RWPE1 (cell line): ENCODE data around the gene HMCN2.
"Not testable (repeated sequence)": the region's sequence is repeated elsewhere in the genome, so short reads cannot be mapped to it uniquely, and the experiment has no call there.

ENCODE experiments used
- CTCF ChIA-PET: fragments of 350-600 bp; sonication (Branson Sonifier 250); formaldehyde crosslinking; extraction: SDS; loops from one replicate; lab custom pipeline; 2021; lab: Yijun Ruan, JAX
- POLR2A ChIA-PET: fragments of 400-600 bp; formaldehyde crosslinking; extraction: SDS; loops from one replicate; lab custom pipeline; 2020; ENCODE audit warnings: antibody characterized with exemption; ENCODE audit not compliant: low non-redundant PET; lab: Yijun Ruan, JAX
- DNase-seq: peaks from one replicate; pipeline ENCODE4 v3.0.0; 2012; ENCODE audit warnings: low spot score
- H3K27ac ChIP-seq: fragments of 450-650 bp; 2 replicates; pipeline ENCODE4 v1.5.1; 2017
- CTCF ChIP-seq: fragments of 450-650 bp; conservative IDR thresholded peaks from 2 replicates; pipeline ENCODE4 v1.5.1; 2017; ENCODE audit warnings: low read depth, mild to moderate bottlenecking

HMCN2 gene

GRCh38 chr9:130431536-130432303 lies 166.2 kb downstream of the HMCN2 start:
- ChIA-PET CTCF (interaction anchor here (0.5 to 1.1 kb wide), 7 partner anchors 9 to 306 kb away, joined by 3 to 7 read pairs (median 4); no protein-coding TSS in a partner anchor), POLR2A (interaction anchor here (0.6 kb wide), 1 partner anchor 127 kb away, joined by 3 read pairs; no protein-coding TSS in a partner anchor)
- peak overlapping the region; percentile 39 for H3K27ac ChIP-seq
- TF ChIP-seq CTCF = no peak
- DNase-seq = no peak

GRCh38 chr9:130432362-130432761 lies 166.8 kb downstream of the HMCN2 start:
- H3K27ac ChIP-seq = peak overlapping the region; percentile 39
- POLR2A ChIA-PET = no interaction called here
- CTCF ChIA-PET = interaction anchor here (0.7 to 1.1 kb wide), 6 partner anchors 9 to 370 kb away, joined by 3 to 7 read pairs (median 5); no protein-coding TSS in a partner anchor
- TF ChIP-seq CTCF = no peak; the same call in 1 of the 2 replicates
- DNase-seq = no peak

GRCh38 chr9:130432796-130433167 lies 167.2 kb downstream of the HMCN2 start:
- no peak for DNase-seq
- no peak for TF ChIP-seq CTCF
- ChIA-PET POLR2A (interaction anchor here (1.0 kb wide), 1 partner anchor 232 kb away, joined by 3 read pairs; the partner anchor contains the start of gene PRDM12), CTCF (interaction anchor here (0.7 to 1.4 kb wide), 4 partner anchors 10 to 370 kb away, joined by 3 to 5 read pairs (median 4); no protein-coding TSS in a partner anchor)
- peak overlapping the region; percentile 39 for H3K27ac ChIP-seq

- H3K27ac ChIP-seq = peak overlapping the region; percentile 39
- TF ChIP-seq CTCF = peak; percentile 90
- ChIA-PET CTCF (interaction anchor here (0.6 to 1.4 kb wide), 5 partner anchors 17 to 558 kb away, joined by 3 to 6 read pairs (median 4); no protein-coding TSS in a partner anchor), POLR2A (interaction anchor here (1.0 kb wide), 1 partner anchor 231 kb away, joined by 3 read pairs; the partner anchor contains the start of gene PRDM12)
- DNase-seq = peak; percentile 78
These were observed 167.8 kb downstream of the HMCN2 start for GRCh38 chr9:130433168-130433946.

- DNase-seq = no peak
- no peak for TF ChIP-seq CTCF
- H3K27ac ChIP-seq = no peak overlapping the region
- CTCF ChIA-PET = interaction anchor here (0.6 to 1.4 kb wide), 5 partner anchors 16 to 558 kb away, joined by 3 to 6 read pairs (median 4); no protein-coding TSS in a partner anchor
- POLR2A ChIA-PET = interaction anchor here (1.0 kb wide), 1 partner anchor 230 kb away, joined by 3 read pairs; the partner anchor contains the start of gene PRDM12
These were observed 168.3 kb downstream of the HMCN2 start for GRCh38 chr9:130433947-130434262.

GRCh38 chr9:130434656-130435055 lies 169.1 kb downstream of the HMCN2 start:
- H3K27ac ChIP-seq, POLR2A ChIA-PET, DNase-seq: not testable (repeated sequence)
- CTCF ChIA-PET = interaction anchor here (0.9 kb wide), 1 partner anchor 20 kb away, joined by 3 read pairs; no protein-coding TSS in a partner anchor
